ENCODE results near the gene TCN2. TPM values are rescaled to one million over a fixed set of nuclear protein-coding genes. Genes with fewer than 3 reads are reported as not detected.
A peak's percentile ranks its signal among the peaks of the same experiment; 100 is the strongest.

The TCN2 gene
- total RNA-seq, 1 experiment from 2014 or later = 0.93 TPM

DNA sequence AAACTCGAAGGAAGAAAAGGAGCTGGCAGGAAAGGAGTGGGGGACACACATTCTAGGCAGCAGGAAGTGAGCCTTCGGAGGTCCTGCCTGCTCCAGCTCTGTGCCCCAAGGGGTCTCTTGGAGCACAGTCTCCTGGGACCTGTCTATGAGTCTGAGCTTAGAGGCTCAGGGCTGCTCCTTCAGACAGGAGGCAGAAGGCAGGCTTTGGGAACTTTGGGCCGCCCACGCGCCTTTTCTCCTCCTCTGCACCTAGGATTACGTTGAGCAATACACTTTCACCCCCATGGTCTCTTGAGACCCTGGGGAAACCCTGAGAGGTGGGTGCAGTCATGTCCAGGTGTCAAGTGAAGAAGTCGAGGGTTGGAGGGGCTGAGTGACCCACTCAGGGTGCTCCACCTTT lies 965 bp downstream of the TCN2 start:
- no peak overlapping the region for H3K4me3 ChIP-seq (ENCODE audit: low read length)
- no peak overlapping the region for H3K4me2 ChIP-seq (ENCODE audit: low read depth, low read length, poor library complexity, severe bottlenecking)
- no peak for DNase-seq
- H3K9me2 ChIP-seq (replicated peaks; ENCODE audit: insufficient read depth, low read length) = no peaks in the 10 kb centered on the region
- H3K9ac ChIP-seq (ENCODE audit: low read length) = no peak overlapping the region
- H3K4me1 ChIP-seq (ENCODE audit: low read length) = peaks cover 37% of the 10 kb centered on the region
- H3K27ac ChIP-seq (ENCODE audit: low read length) = no peak overlapping the region
- no peaks in the 10 kb centered on the region for H3K36me3 ChIP-seq (ENCODE audit: insufficient read depth, low read length)
- no peaks in the 10 kb centered on the region for H3K79me2 ChIP-seq (ENCODE audit: low read length)
- H3K27me3 ChIP-seq (ENCODE audit: low read length) = no peaks in the 10 kb centered on the region
- H3K9me3 ChIP-seq (ENCODE audit: low read length) = no peaks in the 10 kb centered on the region
- H2AFZ ChIP-seq (ENCODE audit: low read length) = no peak overlapping the region
- H4K20me1 ChIP-seq (ENCODE audit: insufficient read depth, low read depth, low read length) = no peaks in the 10 kb centered on the region

DNA sequence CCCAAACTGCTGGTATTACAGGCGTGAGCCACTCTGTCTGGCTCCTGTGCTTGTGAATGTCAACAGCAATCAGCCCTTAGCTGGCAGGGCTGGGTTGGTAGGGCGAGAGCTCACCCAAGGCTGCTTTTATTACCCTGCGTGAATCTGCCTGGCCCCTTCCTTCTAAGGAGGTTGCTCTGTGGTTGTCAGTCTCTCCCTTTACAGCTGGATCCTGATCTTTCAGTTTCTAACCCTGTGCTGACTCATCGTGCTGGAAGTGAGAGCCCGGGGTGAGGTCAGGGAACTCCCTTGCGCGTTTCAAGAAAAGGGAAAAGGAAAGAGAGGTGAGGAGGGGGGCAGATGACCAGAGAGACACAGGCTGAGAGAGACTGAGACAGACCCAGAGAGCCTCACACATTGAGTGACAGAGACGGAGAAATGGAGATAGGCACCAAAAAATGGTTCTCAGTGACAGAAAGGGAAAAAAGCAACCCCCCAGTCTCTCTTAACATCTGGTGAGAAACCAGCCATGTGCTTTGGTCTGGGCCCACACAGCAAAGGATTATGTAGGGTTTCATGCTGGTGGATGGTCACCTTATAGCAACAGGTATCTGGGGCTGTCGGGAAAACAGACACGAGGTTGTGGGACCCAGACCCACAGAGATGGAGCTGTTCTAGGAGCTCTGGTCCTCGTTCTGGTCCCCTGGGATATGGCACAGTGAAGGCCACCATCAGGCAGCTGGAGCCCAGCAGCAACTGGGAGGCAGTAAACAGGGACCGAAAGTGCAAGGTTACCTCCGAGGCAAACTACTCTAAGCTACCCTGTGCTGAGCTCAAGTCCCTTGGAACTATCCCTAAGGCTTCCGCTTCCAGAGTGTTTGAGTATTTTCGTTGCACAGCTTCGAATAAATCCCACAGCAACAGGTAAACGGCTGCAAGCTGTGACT lies 2.5 kb downstream of the TCN2 start:
- peak overlapping the region; percentile 15 for H3K4me2 ChIP-seq (ENCODE audit: low read depth, low read length, poor library complexity, severe bottlenecking)
- no peak overlapping the region for H2AFZ ChIP-seq (ENCODE audit: low read length)
- peaks cover 37% of the 10 kb centered on the region for H3K4me1 ChIP-seq (ENCODE audit: low read length)
- no peak overlapping the region for H3K9ac ChIP-seq (ENCODE audit: low read length)
- no peaks in the 10 kb centered on the region for H3K36me3 ChIP-seq (ENCODE audit: insufficient read depth, low read length)
- H3K9me2 ChIP-seq (replicated peaks; ENCODE audit: insufficient read depth, low read length) = no peaks in the 10 kb centered on the region
- no peaks in the 10 kb centered on the region for H3K79me2 ChIP-seq (ENCODE audit: low read length)
- H3K4me3 ChIP-seq (ENCODE audit: low read length) = no peak overlapping the region
- H3K27me3 ChIP-seq (ENCODE audit: low read length) = no peaks in the 10 kb centered on the region
- no peak for DNase-seq
- no peak overlapping the region for H3K27ac ChIP-seq (ENCODE audit: low read length)
- no peaks in the 10 kb centered on the region for H3K9me3 ChIP-seq (ENCODE audit: low read length)
- no peaks in the 10 kb centered on the region for H4K20me1 ChIP-seq (ENCODE audit: insufficient read depth, low read depth, low read length)

DNA sequence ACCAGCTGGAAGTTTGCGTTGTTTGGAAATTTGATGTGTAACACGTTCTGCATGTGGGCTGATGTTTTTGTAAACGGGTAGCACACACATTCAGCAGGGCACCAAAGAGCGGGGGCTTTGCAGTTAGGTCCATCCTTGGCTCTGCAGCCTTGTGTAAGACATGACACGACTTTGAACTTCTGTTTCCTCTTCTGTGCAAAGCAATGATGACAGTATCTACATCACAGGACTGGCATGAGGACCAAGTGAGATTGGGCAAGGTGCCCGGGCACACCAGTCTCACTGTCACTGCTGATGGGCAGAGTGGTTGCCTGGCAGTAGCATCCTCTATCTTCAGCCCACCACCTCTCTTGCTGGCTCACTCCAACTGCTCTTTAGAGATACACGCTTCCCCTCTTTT lies 3.3 kb downstream of the TCN2 start:
- Histone ChIP-seq H3K27ac (ENCODE audit: low read length) (no peak overlapping the region), H3K9ac (ENCODE audit: low read length) (no peak overlapping the region)

DNA sequence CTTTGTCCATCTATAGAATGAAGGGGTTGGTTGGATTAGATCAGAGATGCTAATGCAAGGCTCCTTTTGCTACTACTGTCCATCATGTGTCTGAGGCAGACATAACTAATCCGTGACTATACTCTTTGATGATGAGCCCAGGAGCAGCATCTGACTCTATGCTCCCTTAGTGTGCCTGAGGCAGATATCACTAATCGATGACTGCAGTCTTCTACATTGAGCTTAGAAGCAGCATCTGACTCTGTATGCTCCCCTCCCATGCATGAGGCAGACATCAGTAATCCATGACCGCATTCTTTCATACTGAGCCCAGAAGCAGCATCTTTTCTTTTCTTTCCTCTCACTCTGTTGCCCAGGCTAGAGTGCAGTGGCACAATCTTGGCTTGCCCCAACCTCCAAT lies 4.2 kb downstream of the TCN2 start:
- H3K9ac ChIP-seq (ENCODE audit: low read length) = no peak overlapping the region
- no peaks in the 10 kb centered on the region for H3K9me2 ChIP-seq (replicated peaks; ENCODE audit: insufficient read depth, low read length)
- H3K27me3 ChIP-seq (ENCODE audit: low read length) = no peaks in the 10 kb centered on the region
- no peak overlapping the region for H3K4me3 ChIP-seq (ENCODE audit: low read length)
- no peak for DNase-seq
- H2AFZ ChIP-seq (ENCODE audit: low read length) = no peak overlapping the region
- peaks cover 30% of the 10 kb centered on the region for H3K4me1 ChIP-seq (ENCODE audit: low read length)
- H3K9me3 ChIP-seq (ENCODE audit: low read length) = no peaks in the 10 kb centered on the region
- no peaks in the 10 kb centered on the region for H3K79me2 ChIP-seq (ENCODE audit: low read length)
- H3K27ac ChIP-seq (ENCODE audit: low read length) = no peak overlapping the region
- no peak overlapping the region for H3K4me2 ChIP-seq (ENCODE audit: low read depth, low read length, poor library complexity, severe bottlenecking)
- no peaks in the 10 kb centered on the region for H3K36me3 ChIP-seq (ENCODE audit: insufficient read depth, low read length)
- no peaks in the 10 kb centered on the region for H4K20me1 ChIP-seq (ENCODE audit: insufficient read depth, low read depth, low read length)

More for the DNA sequence above, 3.3 kb downstream of the TCN2 start:
- Histone ChIP-seq H4K20me1 (ENCODE audit: insufficient read depth, low read depth, low read length) (no peaks in the 10 kb centered on the region), H2AFZ (ENCODE audit: low read length) (no peak overlapping the region), H3K27me3 (ENCODE audit: low read length) (no peaks in the 10 kb centered on the region), H3K4me2 (ENCODE audit: low read depth, low read length, poor library complexity, severe bottlenecking) (no peak overlapping the region), H3K4me1 (ENCODE audit: low read length) (peaks cover 37% of the 10 kb centered on the region), H3K9me3 (ENCODE audit: low read length) (no peaks in the 10 kb centered on the region), H3K79me2 (ENCODE audit: low read length) (no peaks in the 10 kb centered on the region), H3K4me3 (ENCODE audit: low read length) (no peak overlapping the region), H3K36me3 (ENCODE audit: insufficient read depth, low read length) (no peaks in the 10 kb centered on the region), H3K9me2 (replicated peaks; ENCODE audit: insufficient read depth, low read length) (no peaks in the 10 kb centered on the region)
- no peak for DNase-seq

DNA sequence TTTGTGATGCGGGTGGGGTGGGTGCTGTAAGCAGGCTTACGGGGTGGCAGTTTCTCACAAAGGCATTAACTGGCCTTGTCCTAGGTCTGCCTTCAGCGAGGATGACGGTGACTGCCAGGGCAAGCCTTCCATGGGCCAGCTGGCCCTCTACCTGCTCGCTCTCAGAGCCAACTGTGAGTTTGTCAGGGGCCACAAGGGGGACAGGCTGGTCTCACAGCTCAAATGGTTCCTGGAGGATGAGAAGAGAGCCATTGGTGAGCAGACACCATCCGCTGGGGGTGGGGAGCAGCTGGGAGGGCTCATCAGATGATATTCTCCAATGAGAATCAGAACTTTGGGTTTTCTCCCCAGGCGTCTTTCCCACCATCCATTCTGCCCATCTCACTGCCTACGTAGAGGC lies 5.8 kb downstream of the TCN2 start:
- Histone ChIP-seq H3K36me3 (ENCODE audit: insufficient read depth, low read length) (no peaks in the 10 kb centered on the region), H3K79me2 (ENCODE audit: low read length) (no peaks in the 10 kb centered on the region), H3K4me2 (ENCODE audit: low read depth, low read length, poor library complexity, severe bottlenecking) (no peak overlapping the region), H4K20me1 (ENCODE audit: insufficient read depth, low read depth, low read length) (no peaks in the 10 kb centered on the region), H3K27ac (ENCODE audit: low read length) (no peak overlapping the region), H3K4me1 (ENCODE audit: low read length) (peaks cover 16% of the 10 kb centered on the region), H3K9me3 (ENCODE audit: low read length) (no peaks in the 10 kb centered on the region), H2AFZ (ENCODE audit: low read length) (no peak overlapping the region), H3K4me3 (ENCODE audit: low read length) (no peak overlapping the region), H3K9ac (ENCODE audit: low read length) (no peak overlapping the region), H3K27me3 (ENCODE audit: low read length) (no peaks in the 10 kb centered on the region), H3K9me2 (replicated peaks; ENCODE audit: insufficient read depth, low read length) (no peaks in the 10 kb centered on the region)
- no peak for DNase-seq

DNA sequence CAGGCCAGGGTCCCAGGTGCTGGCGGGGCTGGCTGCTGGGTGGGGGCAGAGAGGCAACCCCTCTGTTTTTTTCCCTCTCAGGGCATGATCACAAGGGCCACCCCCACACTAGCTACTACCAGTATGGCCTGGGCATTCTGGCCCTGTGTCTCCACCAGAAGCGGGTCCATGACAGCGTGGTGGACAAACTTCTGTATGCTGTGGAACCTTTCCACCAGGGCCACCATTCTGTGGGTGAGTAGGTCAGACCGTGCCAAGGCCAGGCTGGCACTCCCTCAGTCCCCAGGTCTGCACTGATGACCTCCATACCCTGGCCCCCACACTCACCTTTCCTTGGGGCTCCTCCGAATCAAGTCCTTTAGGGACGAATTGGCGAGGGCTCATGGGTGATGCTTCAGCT lies 7.3 kb downstream of the TCN2 start:
- Histone ChIP-seq H3K27ac (ENCODE audit: low read length) (no peak overlapping the region), H3K4me1 (ENCODE audit: low read length) (peaks cover 1% of the 10 kb centered on the region), H3K4me2 (ENCODE audit: low read depth, low read length, poor library complexity, severe bottlenecking) (no peak overlapping the region), H3K4me3 (ENCODE audit: low read length) (no peak overlapping the region), H3K9me2 (replicated peaks; ENCODE audit: insufficient read depth, low read length) (no peaks in the 10 kb centered on the region), H4K20me1 (ENCODE audit: insufficient read depth, low read depth, low read length) (no peaks in the 10 kb centered on the region), H3K9ac (ENCODE audit: low read length) (no peak overlapping the region), H3K27me3 (ENCODE audit: low read length) (no peaks in the 10 kb centered on the region), H3K36me3 (ENCODE audit: insufficient read depth, low read length) (no peaks in the 10 kb centered on the region), H2AFZ (ENCODE audit: low read length) (no peak overlapping the region), H3K79me2 (ENCODE audit: low read length) (no peaks in the 10 kb centered on the region), H3K9me3 (ENCODE audit: low read length) (no peaks in the 10 kb centered on the region)
- DNase-seq = no peak

DNA sequence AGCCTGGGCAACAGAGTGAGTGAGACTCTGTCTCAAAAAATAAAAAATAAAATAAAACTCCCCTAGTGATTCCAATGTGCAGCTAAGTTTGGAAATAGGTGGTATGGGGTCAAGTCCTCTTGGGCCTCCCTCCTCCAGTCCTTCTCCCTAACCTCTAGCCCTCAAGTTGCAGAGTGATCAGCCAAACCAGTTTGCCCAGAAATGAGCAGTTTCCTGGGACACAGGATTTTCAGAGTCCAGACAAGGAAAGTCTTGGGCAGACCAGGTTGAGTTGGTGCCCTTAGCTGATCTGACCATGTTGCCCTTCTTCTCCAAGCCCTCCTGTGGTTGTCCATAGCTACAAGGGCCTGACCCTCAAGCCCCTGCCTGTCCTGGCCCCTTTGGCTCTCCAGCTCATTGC lies 7.9 kb downstream of the TCN2 start:
- Histone ChIP-seq H3K9me2 (replicated peaks; ENCODE audit: insufficient read depth, low read length) (no peaks in the 10 kb centered on the region), H3K79me2 (ENCODE audit: low read length) (no peaks in the 10 kb centered on the region), H3K36me3 (ENCODE audit: insufficient read depth, low read length) (no peaks in the 10 kb centered on the region), H3K27me3 (ENCODE audit: low read length) (no peaks in the 10 kb centered on the region), H3K4me3 (ENCODE audit: low read length) (no peak overlapping the region), H2AFZ (ENCODE audit: low read length) (no peak overlapping the region), H3K27ac (ENCODE audit: low read length) (no peak overlapping the region), H4K20me1 (ENCODE audit: insufficient read depth, low read depth, low read length) (no peaks in the 10 kb centered on the region), H3K9me3 (ENCODE audit: low read length) (no peaks in the 10 kb centered on the region), H3K9ac (ENCODE audit: low read length) (no peak overlapping the region), H3K4me1 (ENCODE audit: low read length) (no peaks in the 10 kb centered on the region), H3K4me2 (ENCODE audit: low read depth, low read length, poor library complexity, severe bottlenecking) (no peak overlapping the region)
- no peak for DNase-seq

DNA sequence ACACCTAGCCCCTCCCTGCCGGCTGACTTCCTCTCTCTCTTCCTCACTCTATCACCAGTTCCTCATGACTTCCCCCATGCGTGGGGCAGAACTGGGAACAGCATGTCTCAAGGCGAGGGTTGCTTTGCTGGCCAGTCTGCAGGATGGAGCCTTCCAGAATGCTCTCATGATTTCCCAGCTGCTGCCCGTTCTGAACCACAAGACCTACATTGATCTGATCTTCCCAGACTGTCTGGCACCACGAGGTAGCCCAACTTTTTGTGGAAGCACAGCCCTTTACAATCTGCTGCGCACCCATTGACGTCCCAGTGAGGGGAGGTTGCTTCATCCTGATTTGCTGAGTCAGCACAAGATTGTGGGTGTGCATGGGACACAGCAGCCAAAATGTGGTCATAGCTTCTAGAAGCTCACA lies 8.6 kb downstream of the TCN2 start:
- H4K20me1 ChIP-seq (ENCODE audit: insufficient read depth, low read depth, low read length) = no peaks in the 10 kb centered on the region
- no peaks in the 10 kb centered on the region for H3K9me3 ChIP-seq (ENCODE audit: low read length)
- no peaks in the 10 kb centered on the region for H3K79me2 ChIP-seq (ENCODE audit: low read length)
- H3K4me1 ChIP-seq (ENCODE audit: low read length) = no peaks in the 10 kb centered on the region
- no peaks in the 10 kb centered on the region for H3K36me3 ChIP-seq (ENCODE audit: insufficient read depth, low read length)
- no peak overlapping the region for H3K4me3 ChIP-seq (ENCODE audit: low read length)
- H3K9ac ChIP-seq (ENCODE audit: low read length) = no peak overlapping the region
- H2AFZ ChIP-seq (ENCODE audit: low read length) = no peak overlapping the region
- no peaks in the 10 kb centered on the region for H3K27me3 ChIP-seq (ENCODE audit: low read length)
- no peak overlapping the region for H3K4me2 ChIP-seq (ENCODE audit: low read depth, low read length, poor library complexity, severe bottlenecking)
- H3K27ac ChIP-seq (ENCODE audit: low read length) = no peak overlapping the region
- DNase-seq = no peak
- H3K9me2 ChIP-seq (replicated peaks; ENCODE audit: insufficient read depth, low read length) = no peaks in the 10 kb centered on the region
